BE2C (cell line): ENCODE measurements around the gene SYT17.

ENCODE experiments used
- DNase-seq: peaks from one replicate; pipeline ENCODE4 v3.0.0-alpha.2; 2020
- H3K27me3 ChIP-seq: fragments of 250-450 bp; sonication (Bioruptor Pico); 2 replicates; pipeline ENCODE4 v1.5.1; 2020; ENCODE audit warnings: mild to moderate bottlenecking
- H3K36me3 ChIP-seq: fragments of 250-450 bp; sonication (Bioruptor Pico); 2 replicates; pipeline ENCODE4 v1.5.1; 2020; ENCODE audit warnings: mild to moderate bottlenecking
- H3K4me1 ChIP-seq: fragments of 250-450 bp; sonication (Bioruptor Pico); 2 replicates; pipeline ENCODE4 v1.5.1; 2020
- H3K4me3 ChIP-seq: 2 replicates; pipeline ENCODE4 v1.5.1; 2011; ENCODE audit warnings: low read depth, low read length
- H3K9me3 ChIP-seq: fragments of 250-450 bp; sonication (Bioruptor Pico); 2 replicates; pipeline ENCODE4 v1.5.1; 2020
- TF ChIP-seq, protein P1 (sequence below): IDR thresholded peaks from 2 replicates; pipeline ENCODE4 v1.5.1; 2012; ENCODE audit warnings: mild to moderate bottlenecking, low read depth, low read length

SYT17 gene

DNA sequence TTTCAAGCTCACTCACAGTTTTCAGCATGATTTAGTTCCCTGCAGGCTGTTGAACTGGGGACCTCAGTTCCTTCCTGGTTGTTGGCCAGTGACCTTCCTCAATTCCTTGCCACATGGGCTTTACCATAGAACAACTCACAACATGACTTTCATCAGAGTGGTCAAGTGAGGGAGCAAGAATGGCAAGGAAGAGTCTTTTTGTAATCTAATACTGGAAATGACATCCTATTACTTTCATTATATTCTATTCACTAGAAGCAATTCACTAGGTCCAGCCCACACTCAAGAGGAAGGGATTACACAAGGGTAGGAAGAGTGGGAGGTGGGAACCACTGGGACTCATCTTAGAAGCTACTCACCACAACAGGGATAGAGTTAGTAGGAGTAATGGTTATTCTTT, 57.6 kb downstream of the SYT17 start:
- no peaks in the 10 kb centered on the region for H3K36me3 ChIP-seq

DNA sequence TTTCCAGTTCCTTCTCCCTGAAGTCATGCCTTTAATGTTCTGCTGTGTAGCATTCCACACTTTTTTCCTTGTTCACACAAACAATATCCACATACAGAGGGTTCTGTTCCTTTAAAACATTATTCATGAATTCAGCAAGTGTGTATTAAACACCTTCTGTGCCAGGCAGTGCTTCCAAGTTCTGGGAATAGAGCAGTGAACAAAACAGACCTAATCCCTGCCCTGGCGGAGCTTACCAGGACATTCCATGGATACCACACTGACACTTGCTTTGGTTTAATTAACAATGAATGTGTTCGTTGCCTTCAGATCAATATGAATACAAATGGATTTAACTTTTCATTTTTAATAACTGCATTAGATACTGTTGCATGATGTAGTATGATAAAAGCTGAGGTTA, 59.6 kb downstream of the SYT17 start:
- H3K27me3 ChIP-seq, result no peaks in the 10 kb centered on the region
- no peaks in the 10 kb centered on the region for H3K4me1 ChIP-seq
- H3K36me3 ChIP-seq, result no peaks in the 10 kb centered on the region
- no peak for DNase-seq
- H3K4me3 ChIP-seq, result no peak overlapping the region
- TF ChIP-seq, protein P1, sequence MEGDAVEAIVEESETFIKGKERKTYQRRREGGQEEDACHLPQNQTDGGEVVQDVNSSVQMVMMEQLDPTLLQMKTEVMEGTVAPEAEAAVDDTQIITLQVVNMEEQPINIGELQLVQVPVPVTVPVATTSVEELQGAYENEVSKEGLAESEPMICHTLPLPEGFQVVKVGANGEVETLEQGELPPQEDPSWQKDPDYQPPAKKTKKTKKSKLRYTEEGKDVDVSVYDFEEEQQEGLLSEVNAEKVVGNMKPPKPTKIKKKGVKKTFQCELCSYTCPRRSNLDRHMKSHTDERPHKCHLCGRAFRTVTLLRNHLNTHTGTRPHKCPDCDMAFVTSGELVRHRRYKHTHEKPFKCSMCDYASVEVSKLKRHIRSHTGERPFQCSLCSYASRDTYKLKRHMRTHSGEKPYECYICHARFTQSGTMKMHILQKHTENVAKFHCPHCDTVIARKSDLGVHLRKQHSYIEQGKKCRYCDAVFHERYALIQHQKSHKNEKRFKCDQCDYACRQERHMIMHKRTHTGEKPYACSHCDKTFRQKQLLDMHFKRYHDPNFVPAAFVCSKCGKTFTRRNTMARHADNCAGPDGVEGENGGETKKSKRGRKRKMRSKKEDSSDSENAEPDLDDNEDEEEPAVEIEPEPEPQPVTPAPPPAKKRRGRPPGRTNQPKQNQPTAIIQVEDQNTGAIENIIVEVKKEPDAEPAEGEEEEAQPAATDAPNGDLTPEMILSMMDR, result no peak
- no peaks in the 10 kb centered on the region; the same call in 1 of the 2 replicates for H3K9me3 ChIP-seq

More for the DNA sequence above, 57.6 kb downstream of the SYT17 start:
- TF ChIP-seq, protein P1, result no peak
- DNase-seq, result no peak
- Histone ChIP-seq H3K27me3 (no peaks in the 10 kb centered on the region), H3K9me3 (no peaks in the 10 kb centered on the region), H3K4me3 (no peak overlapping the region), H3K4me1 (no peaks in the 10 kb centered on the region)

DNA sequence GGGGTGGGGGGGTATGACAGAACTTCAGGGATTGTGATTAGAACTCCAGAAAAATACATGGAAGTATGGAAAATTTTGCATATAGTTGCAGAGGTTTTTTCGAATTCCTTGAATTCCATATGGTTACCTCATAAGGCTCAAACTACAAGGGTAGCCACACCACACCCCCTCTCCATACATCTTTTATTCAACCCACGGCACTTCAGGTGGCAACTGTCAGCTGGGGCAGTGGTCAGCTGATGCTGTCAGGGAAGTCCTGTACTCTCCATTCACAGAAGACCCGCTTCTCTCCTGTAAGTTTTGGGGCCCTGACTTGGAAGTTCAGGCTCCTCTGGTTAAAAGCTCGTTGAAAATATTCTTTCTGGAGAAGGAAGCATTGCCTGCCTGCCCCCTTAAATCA, 60.0 kb downstream of the SYT17 start:
- DNase-seq, result no peak
- Histone ChIP-seq H3K36me3 (no peaks in the 10 kb centered on the region), H3K4me1 (no peaks in the 10 kb centered on the region), H3K9me3 (no peaks in the 10 kb centered on the region; the same call in 1 of the 2 replicates), H3K4me3 (no peak overlapping the region), H3K27me3 (no peaks in the 10 kb centered on the region)
- TF ChIP-seq, protein P1, result no peak

DNA sequence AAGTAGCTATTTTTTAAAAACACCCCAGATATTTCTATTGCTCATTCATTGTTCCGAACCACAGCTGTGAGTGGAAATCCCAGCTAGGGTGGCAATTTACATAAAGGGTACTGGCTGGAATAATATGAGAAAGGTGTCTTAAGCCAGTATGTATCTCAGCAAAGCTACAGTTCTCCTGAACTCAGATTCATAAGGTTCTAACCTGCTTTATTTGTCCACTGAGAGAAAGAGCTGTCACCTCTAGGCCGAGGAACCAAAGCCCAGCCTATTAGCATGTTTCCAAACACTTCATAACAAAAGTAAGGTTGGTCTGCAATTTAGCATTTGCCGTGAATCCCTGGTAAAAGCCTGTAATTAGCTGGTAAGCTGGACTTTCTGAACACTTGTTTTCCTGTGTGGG, 60.5 kb downstream of the SYT17 start:
- no peak for DNase-seq
- H3K9me3 ChIP-seq, result no peaks in the 10 kb centered on the region; the same call in 1 of the 2 replicates
- no peak overlapping the region for H3K4me3 ChIP-seq
- no peaks in the 10 kb centered on the region for H3K4me1 ChIP-seq
- H3K27me3 ChIP-seq, result no peaks in the 10 kb centered on the region
- H3K36me3 ChIP-seq, result no peaks in the 10 kb centered on the region
- TF ChIP-seq, protein P1, result no peak

DNA sequence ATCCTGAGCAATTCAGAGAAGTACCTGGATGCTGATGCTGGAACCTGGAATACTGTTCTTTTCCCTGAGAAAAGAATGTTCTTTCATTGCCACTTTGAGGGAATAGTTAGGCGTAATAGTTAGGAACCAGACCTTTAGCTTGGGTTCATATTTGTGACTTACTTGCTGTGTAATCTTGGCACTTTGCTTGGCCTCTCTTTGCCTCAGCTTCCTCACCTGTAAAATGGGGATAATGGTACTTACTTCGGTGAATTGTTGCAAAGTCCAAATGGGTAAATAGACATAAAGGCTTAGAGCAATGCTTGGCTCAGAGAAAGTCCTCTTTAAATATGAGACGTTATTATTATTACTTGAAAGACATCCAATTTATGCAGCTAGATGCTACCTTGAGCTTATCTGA, 62.5 kb downstream of the SYT17 start:
- Histone ChIP-seq H3K9me3 (no peaks in the 10 kb centered on the region; the same call in 1 of the 2 replicates), H3K4me1 (no peaks in the 10 kb centered on the region), H3K4me3 (no peak overlapping the region), H3K36me3 (no peaks in the 10 kb centered on the region), H3K27me3 (no peaks in the 10 kb centered on the region)
- TF ChIP-seq, protein P1, result no peak
- no peak for DNase-seq

DNA sequence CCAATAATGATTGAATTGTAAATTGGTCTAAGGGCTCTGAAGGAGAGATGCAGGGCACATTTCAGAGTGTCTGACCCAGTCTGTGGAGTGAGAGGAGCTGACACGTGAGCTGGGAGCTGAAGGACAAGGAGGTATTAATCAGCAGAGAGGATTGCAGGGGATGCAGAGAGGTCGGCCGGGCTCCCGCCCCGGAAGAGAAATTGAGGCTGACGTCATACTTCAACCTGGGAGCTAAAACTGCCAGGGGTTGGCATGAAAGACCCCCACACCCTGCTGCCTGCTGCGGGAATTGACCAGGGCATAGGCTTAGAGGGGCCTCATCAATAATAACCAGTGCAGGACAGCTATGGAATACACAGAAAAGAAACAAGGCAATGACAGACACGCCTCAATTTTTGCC, 63.8 kb downstream of the SYT17 start:
- Histone ChIP-seq H3K36me3 (no peaks in the 10 kb centered on the region), H3K27me3 (no peaks in the 10 kb centered on the region), H3K9me3 (no peaks in the 10 kb centered on the region; the same call in 1 of the 2 replicates), H3K4me1 (no peaks in the 10 kb centered on the region), H3K4me3 (no peak overlapping the region)
- TF ChIP-seq, protein P1, result no peak
- DNase-seq, result no peak
